ENCODE measurements around the gene MYO10.

MYO10 gene

GRCh38 chr5:16644301-16644889, 291.7 kb downstream of the MYO10 start:
- TF ChIP-seq, protein P1, sequence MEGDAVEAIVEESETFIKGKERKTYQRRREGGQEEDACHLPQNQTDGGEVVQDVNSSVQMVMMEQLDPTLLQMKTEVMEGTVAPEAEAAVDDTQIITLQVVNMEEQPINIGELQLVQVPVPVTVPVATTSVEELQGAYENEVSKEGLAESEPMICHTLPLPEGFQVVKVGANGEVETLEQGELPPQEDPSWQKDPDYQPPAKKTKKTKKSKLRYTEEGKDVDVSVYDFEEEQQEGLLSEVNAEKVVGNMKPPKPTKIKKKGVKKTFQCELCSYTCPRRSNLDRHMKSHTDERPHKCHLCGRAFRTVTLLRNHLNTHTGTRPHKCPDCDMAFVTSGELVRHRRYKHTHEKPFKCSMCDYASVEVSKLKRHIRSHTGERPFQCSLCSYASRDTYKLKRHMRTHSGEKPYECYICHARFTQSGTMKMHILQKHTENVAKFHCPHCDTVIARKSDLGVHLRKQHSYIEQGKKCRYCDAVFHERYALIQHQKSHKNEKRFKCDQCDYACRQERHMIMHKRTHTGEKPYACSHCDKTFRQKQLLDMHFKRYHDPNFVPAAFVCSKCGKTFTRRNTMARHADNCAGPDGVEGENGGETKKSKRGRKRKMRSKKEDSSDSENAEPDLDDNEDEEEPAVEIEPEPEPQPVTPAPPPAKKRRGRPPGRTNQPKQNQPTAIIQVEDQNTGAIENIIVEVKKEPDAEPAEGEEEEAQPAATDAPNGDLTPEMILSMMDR (IDR thresholded peaks at IDR 0.05; ENCODE audit: insufficient read depth, low read length, poor library complexity, severe bottlenecking), result no peak
- no peaks in the 10 kb centered on the region for H3K27me3 ChIP-seq (replicated peaks; ENCODE audit: control insufficient read depth, insufficient read depth, low read length)
- no peaks in the 10 kb centered on the region for H3K36me3 ChIP-seq (ENCODE audit: control insufficient read depth, insufficient read depth, low read length)
- no peak for DNase-seq (ENCODE audit: extremely low read depth, insufficient read length)
- H3K4me3 ChIP-seq (replicated peaks; ENCODE audit: low read depth, low read length), result no peak overlapping the region

- H3K4me3 ChIP-seq (replicated peaks; ENCODE audit: low read depth, low read length), result no peak overlapping the region
- TF ChIP-seq, protein P1 (IDR thresholded peaks at IDR 0.05; ENCODE audit: insufficient read depth, low read length, poor library complexity, severe bottlenecking), result no peak
- DNase-seq (ENCODE audit: extremely low read depth, insufficient read length), result no peak
- no peaks in the 10 kb centered on the region for H3K27me3 ChIP-seq (replicated peaks; ENCODE audit: control insufficient read depth, insufficient read depth, low read length)
- H3K36me3 ChIP-seq (ENCODE audit: control insufficient read depth, insufficient read depth, low read length), result no peaks in the 10 kb centered on the region
Observed at GRCh38 chr5:16642867-16643266, 293.2 kb downstream of the MYO10 start.

GRCh38 chr5:16639206-16639605, 296.9 kb downstream of the MYO10 start:
- Histone ChIP-seq H3K4me3 (replicated peaks; ENCODE audit: low read depth, low read length) (no peak overlapping the region), H3K36me3 (ENCODE audit: control insufficient read depth, insufficient read depth, low read length) (no peaks in the 10 kb centered on the region), H3K27me3 (replicated peaks; ENCODE audit: control insufficient read depth, insufficient read depth, low read length) (no peaks in the 10 kb centered on the region)
- TF ChIP-seq, protein P1 (IDR thresholded peaks at IDR 0.05; ENCODE audit: insufficient read depth, low read length, poor library complexity, severe bottlenecking), result no peak
- no peak for DNase-seq (ENCODE audit: extremely low read depth, insufficient read length)

DNA sequence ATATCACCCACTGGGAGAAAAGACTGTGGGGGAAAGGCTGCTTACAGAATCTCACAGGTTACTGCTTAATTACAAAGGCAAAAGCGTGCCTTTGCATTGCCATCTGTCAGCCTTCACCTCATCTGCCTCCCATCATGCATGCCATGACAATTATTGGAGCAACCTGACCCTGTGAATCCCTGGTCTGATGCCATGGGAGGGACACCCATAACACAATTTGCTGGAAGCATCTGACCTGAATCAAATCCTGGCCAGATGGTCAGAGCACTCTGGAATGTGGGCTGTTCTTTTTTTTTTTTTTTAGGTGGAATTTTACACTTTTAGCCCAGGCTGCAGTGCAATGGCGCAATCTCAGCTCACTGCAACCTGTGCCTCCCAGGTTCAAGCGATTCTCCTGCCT, 307.7 kb downstream of the MYO10 start:
- TF ChIP-seq, protein P1 (IDR thresholded peaks at IDR 0.05; ENCODE audit: insufficient read depth, low read length, poor library complexity, severe bottlenecking), result no peak
- no peak for DNase-seq (ENCODE audit: extremely low read depth, insufficient read length)
- Histone ChIP-seq H3K27me3 (replicated peaks; ENCODE audit: control insufficient read depth, insufficient read depth, low read length) (no peaks in the 10 kb centered on the region), H3K4me3 (replicated peaks; ENCODE audit: low read depth, low read length) (no peak overlapping the region), H3K36me3 (ENCODE audit: control insufficient read depth, insufficient read depth, low read length) (no peaks in the 10 kb centered on the region)

- DNase-seq (ENCODE audit: extremely low read depth, insufficient read length), result no peak
- no peak overlapping the region for H3K4me3 ChIP-seq (replicated peaks; ENCODE audit: low read depth, low read length)
- H3K27me3 ChIP-seq (replicated peaks; ENCODE audit: control insufficient read depth, insufficient read depth, low read length), result no peaks in the 10 kb centered on the region
- TF ChIP-seq, protein P1 (IDR thresholded peaks at IDR 0.05; ENCODE audit: insufficient read depth, low read length, poor library complexity, severe bottlenecking), result no peak
- H3K36me3 ChIP-seq (ENCODE audit: control insufficient read depth, insufficient read depth, low read length), result no peaks in the 10 kb centered on the region
Observed at GRCh38 chr5:16626696-16627264, 309.3 kb downstream of the MYO10 start.

Data from GM06990 (cell line).